AG09309 (cell line): ENCODE measurements around the gene SENP2.

Experiments used
- DNase-seq: peaks from one replicate; pipeline ENCODE4 v3.0.0-alpha.2; 2010; ENCODE audit warnings: low read depth
- H3K4me3 ChIP-seq: 2 replicates; pipeline ENCODE4 v1.5.1; 2011; ENCODE audit warnings: mild to moderate bottlenecking, low read depth, low read length, moderate library complexity; ENCODE audit not compliant: control insufficient read depth
- CTCF ChIP-seq: IDR thresholded peaks from 2 replicates; pipeline ENCODE4 v1.5.1; 2011; ENCODE audit warnings: mild to moderate bottlenecking, low read depth, low read length, inconsistent platforms; ENCODE audit not compliant: insufficient read depth, control insufficient read depth; ENCODE audit errors: missing control alignments

The SENP2 gene

GRCh38 chr3:185651971-185652370 lies 65.9 kb downstream of the SENP2 start:
- TF ChIP-seq CTCF = no peak
- no peak for DNase-seq
- no peak overlapping the region for H3K4me3 ChIP-seq

- DNase-seq = no peak
- H3K4me3 ChIP-seq = no peak overlapping the region
- no peak for TF ChIP-seq CTCF
Observed at GRCh38 chr3:185653949-185654757, 68.1 kb downstream of the SENP2 start.

- DNase-seq = no peak
- no peak overlapping the region for H3K4me3 ChIP-seq
- TF ChIP-seq CTCF = no peak
Observed at GRCh38 chr3:185654758-185655145, 68.7 kb downstream of the SENP2 start.

GRCh38 chr3:185655426-185656320 lies 69.6 kb downstream of the SENP2 start:
- TF ChIP-seq CTCF = no peak
- no peak overlapping the region for H3K4me3 ChIP-seq
- DNase-seq = no peak

- TF ChIP-seq CTCF = no peak
- DNase-seq = peak; percentile 98
- H3K4me3 ChIP-seq = no peak overlapping the region
Observed at GRCh38 chr3:185656321-185656840, 70.3 kb downstream of the SENP2 start.

GRCh38 chr3:185657211-185657610 lies 71.1 kb downstream of the SENP2 start:
- no peak for DNase-seq
- no peak overlapping the region for H3K4me3 ChIP-seq
- TF ChIP-seq CTCF = no peak
